AG09309 (cell line): ENCODE data around the gene KANK3.

Source experiments
- DNase-seq: peaks from one replicate; pipeline ENCODE4 v3.0.0-alpha.2; 2010; ENCODE audit warnings: low read depth
- H3K4me3 ChIP-seq: 2 replicates; pipeline ENCODE4 v1.5.1; 2011; ENCODE audit warnings: mild to moderate bottlenecking, low read depth, low read length, moderate library complexity; ENCODE audit not compliant: control insufficient read depth
- TF ChIP-seq, protein P1 (sequence below): IDR thresholded peaks from 2 replicates; pipeline ENCODE4 v1.5.1; 2011; ENCODE audit warnings: mild to moderate bottlenecking, low read depth, low read length, inconsistent platforms; ENCODE audit not compliant: insufficient read depth, control insufficient read depth; ENCODE audit errors: missing control alignments

KANK3 gene

DNA sequence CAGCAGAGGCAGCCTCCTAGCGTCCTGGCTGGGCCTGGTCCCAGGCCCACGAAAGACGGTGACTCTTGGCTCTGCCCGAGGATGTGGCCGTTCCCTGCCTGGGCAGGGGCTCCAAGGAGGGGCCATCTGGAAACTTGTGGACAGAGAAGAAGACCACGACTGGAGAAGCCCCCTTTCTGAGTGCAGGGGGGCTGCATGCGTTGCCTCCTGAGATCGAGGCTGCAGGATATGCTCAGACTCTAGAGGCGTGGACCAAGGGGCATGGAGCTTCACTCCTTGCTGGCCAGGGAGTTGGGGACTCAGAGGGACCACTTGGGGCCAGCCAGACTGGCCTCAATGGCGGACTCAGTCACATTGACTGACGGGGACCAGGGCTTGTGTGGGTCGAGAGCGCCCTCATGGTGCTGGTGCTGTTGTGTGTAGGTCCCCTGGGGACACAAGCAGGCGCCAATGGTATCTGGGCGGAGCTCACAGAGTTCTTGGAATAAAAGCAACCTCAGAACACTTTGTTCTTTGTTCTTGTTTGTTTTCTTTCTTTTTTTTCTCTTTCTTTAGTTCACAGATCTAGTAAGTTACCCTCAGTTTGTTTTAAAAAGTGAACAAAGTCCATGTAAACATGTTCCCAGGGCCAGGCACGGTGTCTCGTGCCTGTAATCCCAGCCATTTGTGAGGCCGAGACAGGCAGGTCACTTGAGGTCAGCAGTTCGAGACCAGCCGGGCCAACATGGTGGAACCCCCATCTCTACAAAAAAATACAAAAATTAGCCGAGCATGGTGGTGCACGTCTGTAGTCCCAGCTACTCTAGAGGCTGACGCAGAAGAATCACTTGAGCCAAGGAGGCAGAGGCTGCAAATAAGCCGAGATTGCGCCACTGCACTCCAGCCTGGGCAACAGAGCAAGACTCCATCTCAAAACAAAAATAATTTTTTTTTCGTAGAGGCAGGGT lies 31.1 kb upstream of the KANK3 start:
- TF ChIP-seq, protein P1, sequence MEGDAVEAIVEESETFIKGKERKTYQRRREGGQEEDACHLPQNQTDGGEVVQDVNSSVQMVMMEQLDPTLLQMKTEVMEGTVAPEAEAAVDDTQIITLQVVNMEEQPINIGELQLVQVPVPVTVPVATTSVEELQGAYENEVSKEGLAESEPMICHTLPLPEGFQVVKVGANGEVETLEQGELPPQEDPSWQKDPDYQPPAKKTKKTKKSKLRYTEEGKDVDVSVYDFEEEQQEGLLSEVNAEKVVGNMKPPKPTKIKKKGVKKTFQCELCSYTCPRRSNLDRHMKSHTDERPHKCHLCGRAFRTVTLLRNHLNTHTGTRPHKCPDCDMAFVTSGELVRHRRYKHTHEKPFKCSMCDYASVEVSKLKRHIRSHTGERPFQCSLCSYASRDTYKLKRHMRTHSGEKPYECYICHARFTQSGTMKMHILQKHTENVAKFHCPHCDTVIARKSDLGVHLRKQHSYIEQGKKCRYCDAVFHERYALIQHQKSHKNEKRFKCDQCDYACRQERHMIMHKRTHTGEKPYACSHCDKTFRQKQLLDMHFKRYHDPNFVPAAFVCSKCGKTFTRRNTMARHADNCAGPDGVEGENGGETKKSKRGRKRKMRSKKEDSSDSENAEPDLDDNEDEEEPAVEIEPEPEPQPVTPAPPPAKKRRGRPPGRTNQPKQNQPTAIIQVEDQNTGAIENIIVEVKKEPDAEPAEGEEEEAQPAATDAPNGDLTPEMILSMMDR, result no peak
- no peak for DNase-seq
- H3K4me3 ChIP-seq, result no peak overlapping the region

DNA sequence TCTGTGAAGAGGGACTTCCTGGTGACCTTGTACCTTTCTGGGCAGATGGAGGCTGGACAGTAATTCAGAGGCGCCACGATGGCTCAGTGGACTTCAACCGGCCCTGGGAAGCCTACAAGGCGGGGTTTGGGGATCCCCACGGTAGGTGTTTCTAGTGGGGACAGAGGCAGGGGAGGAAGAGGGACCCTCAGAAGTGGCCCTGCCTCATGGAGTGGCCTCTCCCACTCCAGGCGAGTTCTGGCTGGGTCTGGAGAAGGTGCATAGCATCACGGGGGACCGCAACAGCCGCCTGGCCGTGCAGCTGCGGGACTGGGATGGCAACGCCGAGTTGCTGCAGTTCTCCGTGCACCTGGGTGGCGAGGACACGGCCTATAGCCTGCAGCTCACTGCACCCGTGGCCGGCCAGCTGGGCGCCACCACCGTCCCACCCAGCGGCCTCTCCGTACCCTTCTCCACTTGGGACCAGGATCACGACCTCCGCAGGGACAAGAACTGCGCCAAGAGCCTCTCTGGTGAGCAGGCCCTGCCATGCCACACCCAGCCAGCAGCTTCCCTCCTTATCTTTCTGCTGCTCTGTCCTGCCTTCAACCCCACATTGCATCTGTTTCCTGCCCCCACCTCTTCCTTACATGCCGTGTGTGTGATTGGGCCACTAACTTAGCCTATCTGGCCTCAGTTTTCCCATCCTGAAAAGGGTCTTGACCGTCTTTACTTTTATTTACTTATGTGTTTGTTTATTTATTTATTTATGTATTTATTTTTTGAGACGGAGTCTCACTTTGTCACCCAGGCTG lies 28.1 kb upstream of the KANK3 start:
- H3K4me3 ChIP-seq, result no peak overlapping the region
- DNase-seq, result no peak
- TF ChIP-seq, protein P1, result no peak

DNA sequence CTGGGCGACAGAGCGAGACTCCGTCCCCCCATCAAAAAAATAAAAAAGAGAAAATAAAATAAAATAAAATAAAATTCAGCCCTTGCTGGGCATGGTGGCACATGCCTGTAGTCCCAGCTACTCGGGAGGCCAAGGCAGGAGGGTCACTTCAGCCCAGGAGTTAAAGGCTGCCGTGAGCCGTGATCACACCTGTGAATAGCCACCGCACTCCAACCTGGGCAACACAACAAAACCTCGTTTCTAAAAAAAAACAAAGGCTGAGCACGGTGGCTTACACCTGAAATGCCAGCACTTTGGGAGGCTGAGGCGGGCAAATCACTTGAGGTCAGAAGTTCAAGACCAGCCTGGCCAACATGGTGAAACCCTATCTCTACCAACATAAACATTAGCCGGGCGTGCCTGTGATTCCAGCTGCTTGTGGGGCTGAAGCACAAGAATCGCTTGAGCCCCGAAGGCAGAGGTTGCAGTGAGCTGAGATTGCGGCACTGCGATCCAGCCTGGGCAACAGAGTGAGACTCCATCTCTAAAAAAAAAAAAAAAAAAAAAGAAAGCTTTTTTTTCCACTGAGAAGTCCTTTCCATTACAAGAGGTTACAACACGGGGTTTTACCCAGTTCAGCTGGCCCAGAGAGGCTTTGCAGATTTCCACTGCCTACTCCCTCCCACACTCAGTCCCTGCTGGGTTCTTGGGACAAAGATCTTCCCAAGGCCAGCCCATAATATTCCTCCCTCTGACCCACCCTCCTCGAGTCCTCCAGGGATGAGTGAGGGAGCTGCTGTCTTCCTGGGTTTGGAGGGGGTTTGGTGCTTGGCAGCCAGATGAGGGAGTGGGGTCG lies 27.3 kb upstream of the KANK3 start:
- DNase-seq, result no peak
- H3K4me3 ChIP-seq, result no peak overlapping the region
- TF ChIP-seq, protein P1, result no peak

DNA sequence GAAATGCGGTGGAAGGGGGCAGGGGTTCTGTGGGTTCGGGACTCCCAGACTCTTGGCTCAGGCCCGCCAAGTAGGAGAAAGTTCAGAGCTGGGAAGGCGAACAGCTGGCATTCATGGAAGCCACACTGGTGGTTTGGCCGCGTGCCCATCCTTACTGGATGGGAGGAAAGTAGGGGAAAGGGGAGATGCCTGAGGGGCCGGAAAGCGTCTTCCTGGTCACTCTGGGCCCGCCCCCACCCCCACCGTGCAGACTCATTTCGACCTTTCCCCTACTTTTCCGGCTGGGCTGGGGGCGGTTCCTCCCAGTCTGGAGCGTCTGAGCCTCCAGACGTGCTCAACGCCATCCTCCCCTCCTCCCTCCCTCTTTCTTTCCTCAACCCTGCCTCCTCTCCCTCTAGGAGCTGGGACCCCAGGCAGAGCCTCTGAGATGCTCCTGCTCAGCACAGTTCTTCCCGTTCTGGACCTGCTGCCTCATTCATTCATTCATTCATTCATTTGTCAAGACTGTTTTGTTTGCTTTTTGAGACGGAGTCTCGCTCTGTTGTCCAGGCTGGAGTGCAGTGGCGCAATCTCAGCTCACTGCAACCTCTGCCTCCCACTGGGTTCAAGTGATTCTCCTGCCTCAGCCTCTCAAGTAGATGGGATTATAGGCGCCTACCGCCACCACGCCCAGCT lies 24.4 kb upstream of the KANK3 start:
- peak overlapping the region; percentile 3; the same call in 1 of the 2 replicates for H3K4me3 ChIP-seq
- TF ChIP-seq, protein P1, result no peak
- peak; percentile 92 for DNase-seq

DNA sequence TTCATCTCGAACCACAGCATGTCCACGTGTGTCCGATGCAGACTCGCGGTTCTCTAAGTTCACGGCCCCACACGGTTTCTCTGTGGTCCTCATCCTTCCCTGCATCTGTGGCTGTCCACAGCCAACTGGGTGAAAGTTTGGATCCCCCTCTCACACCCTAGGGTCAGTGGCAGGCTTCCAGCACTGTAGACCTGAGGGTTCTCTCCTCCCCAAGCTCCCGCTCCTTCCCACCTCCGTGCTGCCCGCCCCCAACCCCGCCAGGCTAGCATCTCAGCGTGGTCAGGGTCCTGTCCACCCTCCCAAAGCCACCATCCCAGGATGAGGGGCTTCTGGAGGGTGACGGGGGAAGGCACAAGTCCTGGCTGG lies 23.9 kb upstream of the KANK3 start:
- H3K4me3 ChIP-seq, result no peak overlapping the region
- no peak for DNase-seq
- TF ChIP-seq, protein P1, result no peak
